Gastroesophageal sphincter (tissue), 3 donors: ENCODE measurements around the gene FXYD6.

ENCODE experiments used
- CTCF ChIP-seq, 4 experiments: fragments of 200-600 bp in 2 of 4; fragments of 450-650 bp in 2 of 4; sonication (generic) in 1 of 4; IDR thresholded peaks; one replicate each; pipeline ENCODE4 v1.5.1; 2017 to 2019; ENCODE audit warnings: antibody characterized with exemption in 4 of 4, mild to moderate bottlenecking in 2 of 4, moderate library complexity in 2 of 4
- EP300 ChIP-seq: sonication (generic); formaldehyde crosslinking; IDR thresholded peaks from one replicate; pipeline ENCODE4 v1.6.1; 2017; ENCODE audit warnings: antibody characterized with exemption, mild to moderate bottlenecking
- POLR2A ChIP-seq, 2 donors: fragments of 450-650 bp; IDR thresholded peaks; one replicate each; pipeline ENCODE4 v1.6.1; 2017; ENCODE audit warnings: antibody characterized with exemption in 2 of 2, mild to moderate bottlenecking in 2 of 2, moderate library complexity in 1 of 2
- POLR2AphosphoS5 ChIP-seq: sonication (generic); formaldehyde crosslinking; IDR thresholded peaks from one replicate; pipeline ENCODE4 v1.6.1; 2017; ENCODE audit warnings: antibody characterized with exemption

- TF ChIP-seq CTCF (IDR thresholded peaks at IDR 0.05) (no peak), POLR2A (IDR thresholded peaks at IDR 0.05) (no peak), EP300 (no peak), POLR2AphosphoS5 (no peak)
Measured at GRCh38 chr11:117921893-117922292, 45.4 kb upstream of the FXYD6 start.
